Stromal cell of bone marrow (primary cell): ENCODE measurements around the gene GPR6.

Source experiments
- DNase-seq: peaks from one replicate; pipeline ENCODE4 v3.0.0-alpha.2; 2012; ENCODE audit warnings: low read depth

The GPR6 gene

GRCh38 chr6:109978174-109979032, at the start of gene GPR6:
GPR6 (plus strand) TSS chr6:109978311; CDS start chr6:109979113, 802 bp downstream.
- DNase-seq: no peak

- no peak for DNase-seq
These were observed 43.8 kb upstream of the GPR6 start for GRCh38 chr6:109934293-109934692.

- DNase-seq: no peak
These were observed 38.5 kb upstream of the GPR6 start for GRCh38 chr6:109939654-109940053.

- no peak for DNase-seq
These were observed 33.7 kb upstream of the GPR6 start for GRCh38 chr6:109944448-109944847.

- no peak for DNase-seq
These were observed 33.0 kb upstream of the GPR6 start for GRCh38 chr6:109945091-109945490.

- no peak for DNase-seq
These were observed 31.1 kb upstream of the GPR6 start for GRCh38 chr6:109946979-109947378.

- DNase-seq: no peak
These were observed 28.6 kb upstream of the GPR6 start for GRCh38 chr6:109949281-109950065.

- DNase-seq: no peak
These were observed 22.6 kb upstream of the GPR6 start for GRCh38 chr6:109955491-109955890.

GRCh38 chr6:109958626-109959025, 19.5 kb upstream of the GPR6 start:
- no peak for DNase-seq

- DNase-seq: no peak
These were observed 16.5 kb upstream of the GPR6 start for GRCh38 chr6:109961611-109962041.

GRCh38 chr6:109962271-109962670, 15.8 kb upstream of the GPR6 start:
- DNase-seq: no peak

- DNase-seq: no peak
These were observed 14.4 kb upstream of the GPR6 start for GRCh38 chr6:109963598-109964170.

- DNase-seq: no peak
These were observed 13.2 kb upstream of the GPR6 start for GRCh38 chr6:109964949-109965348.

- DNase-seq: no peak
These were observed 11.8 kb upstream of the GPR6 start for GRCh38 chr6:109966299-109966698.

- no peak for DNase-seq
These were observed 329 bp upstream of the GPR6 start for GRCh38 chr6:109977791-109978173.

GRCh38 chr6:109979033-109979921, 1.2 kb downstream of the GPR6 start:
- no peak for DNase-seq

- no peak for DNase-seq
These were observed 6.3 kb downstream of the GPR6 start for GRCh38 chr6:109984410-109984809.

GRCh38 chr6:109987196-109987595, 9.1 kb downstream of the GPR6 start:
- no peak for DNase-seq

GRCh38 chr6:109991201-109992101, 13.3 kb downstream of the GPR6 start:
- no peak for DNase-seq

- DNase-seq: no peak
These were observed 20.2 kb downstream of the GPR6 start for GRCh38 chr6:109998159-109998785.
